WTC11 (cell line): ENCODE results near the gene NUP214. TPM values are rescaled to one million over a fixed set of nuclear protein-coding genes. Genes with fewer than 3 reads are reported as not detected.

Experiments used
- ATAC-seq: fragments of 200-7000 bp; cut with Tn5 transposase; 2 replicates; pipeline ENCODE4 v1.10.0; 2021; ENCODE audit warnings: mild to moderate bottlenecking, moderate library complexity
- CTCF ChIA-PET: fragments of 300-600 bp; sonication (Branson Sonifier 250); formaldehyde crosslinking; loops from one replicate; lab custom pipeline; 2021; ENCODE audit warnings: antibody characterized with exemption; lab: Charles Lee
- POLR2A ChIA-PET: fragments of 350-600 bp; sonication (Branson Sonifier 250); formaldehyde crosslinking; loops from one replicate; lab custom pipeline; 2021; ENCODE audit warnings: antibody characterized with exemption; lab: Charles Lee
- DNase-seq: peaks from one replicate; pipeline ENCODE4 v3.0.0; 2021; ENCODE audit warnings: low spot score
- H3K27ac Mint-ChIP-seq: 2 replicates; pipeline ENCODE4 v1.8.0; 2021; ENCODE audit warnings: mixed read lengths
- H3K27me3 Mint-ChIP-seq: 2 replicates; pipeline ENCODE4 v1.8.0; 2021; ENCODE audit warnings: low read depth, mild to moderate bottlenecking, moderate library complexity, mixed read lengths
- H3K36me3 Mint-ChIP-seq: 2 replicates; pipeline ENCODE4 v1.8.0; 2021; ENCODE audit warnings: mixed read lengths
- H3K4me1 Mint-ChIP-seq: 2 replicates; pipeline ENCODE4 v1.8.0; 2022; ENCODE audit warnings: mixed read lengths
- H3K4me3 Mint-ChIP-seq: 2 replicates; pipeline ENCODE4 v1.8.0; 2021; ENCODE audit warnings: mild to moderate bottlenecking, moderate library complexity, mixed read lengths
- H3K9me3 Mint-ChIP-seq: 2 replicates; pipeline ENCODE4 v1.8.0; 2021; ENCODE audit warnings: mixed read lengths
- ARID4B ChIP-seq: sonication (generic); formaldehyde crosslinking; IDR thresholded peaks from 2 replicates; pipeline ENCODE4 v1.8.0; 2023; ENCODE audit warnings: missing genetic modification reagents, mild to moderate bottlenecking, borderline replicate concordance
- CREB1 ChIP-seq: sonication (generic); formaldehyde crosslinking; IDR thresholded peaks from 2 replicates; pipeline ENCODE4 v1.8.0; 2023; ENCODE audit warnings: mild to moderate bottlenecking, missing genetic modification reagents
- CREM ChIP-seq: sonication (generic); formaldehyde crosslinking; IDR thresholded peaks from 2 replicates; pipeline ENCODE4 v1.8.1; 2022; ENCODE audit warnings: mild to moderate bottlenecking, missing genetic modification reagents, moderate library complexity
- FOXK1 ChIP-seq: sonication (generic); formaldehyde crosslinking; IDR thresholded peaks from 2 replicates; pipeline ENCODE4 v1.8.0; 2022; ENCODE audit warnings: mild to moderate bottlenecking, moderate library complexity, missing genetic modification reagents
- GRHL2 ChIP-seq: fragments of 250-450 bp; sonication (Bioruptor Pico); IDR thresholded peaks from 2 replicates; pipeline ENCODE4 v1.8.0; 2022; ENCODE audit warnings: mild to moderate bottlenecking, moderate library complexity; ENCODE audit not compliant: insufficient replicate concordance, severe bottlenecking
- IRF2 ChIP-seq: sonication (generic); formaldehyde crosslinking; IDR thresholded peaks from 2 replicates; pipeline ENCODE4 v1.8.0; 2022; ENCODE audit warnings: low read depth, missing genetic modification reagents, borderline replicate concordance
- JUN ChIP-seq: sonication (generic); formaldehyde crosslinking; IDR thresholded peaks from 2 replicates; pipeline ENCODE4 v1.8.0; 2023; ENCODE audit warnings: mild to moderate bottlenecking, missing genetic modification reagents
- KAT7 ChIP-seq: sonication (generic); formaldehyde crosslinking; IDR thresholded peaks from 2 replicates; pipeline ENCODE4 v1.8.1; 2023; ENCODE audit warnings: missing genetic modification reagents, mild to moderate bottlenecking, borderline replicate concordance
- PRRX2 ChIP-seq: fragments of 250-450 bp; sonication (Bioruptor Pico); IDR thresholded peaks from 2 replicates; pipeline ENCODE4 v1.8.0; 2021; ENCODE audit warnings: mild to moderate bottlenecking
- RELA ChIP-seq: sonication (generic); formaldehyde crosslinking; IDR thresholded peaks from 2 replicates; pipeline ENCODE4 v1.8.1; 2022; ENCODE audit warnings: missing genetic modification reagents, mild to moderate bottlenecking, borderline replicate concordance
- TEAD4 ChIP-seq: sonication (generic); formaldehyde crosslinking; IDR thresholded peaks from 2 replicates; pipeline ENCODE4 v1.8.0; 2022; ENCODE audit warnings: mild to moderate bottlenecking, missing genetic modification reagents
- ZNF138 ChIP-seq: sonication (generic); formaldehyde crosslinking; conservative IDR thresholded peaks from 2 replicates; pipeline ENCODE4 v1.8.1; 2022; ENCODE audit warnings: mild to moderate bottlenecking, moderate library complexity, missing genetic modification reagents
- ZNF281 ChIP-seq: sonication (generic); formaldehyde crosslinking; IDR thresholded peaks from 2 replicates; pipeline ENCODE4 v1.8.0; 2023; ENCODE audit warnings: mild to moderate bottlenecking, missing genetic modification reagents
- ZNF396 ChIP-seq: fragments of 250-450 bp; sonication (Bioruptor Pico); IDR thresholded peaks from 2 replicates; pipeline ENCODE4 v1.8.0; 2021; ENCODE audit warnings: mild to moderate bottlenecking, moderate library complexity, borderline replicate concordance
- total RNA-seq: library from RNA; stranded (reverse); gene quantifications from 3 replicates; pipeline ENCODE4 v1.2.3, GENCODE V29; 2021
- TF ChIP-seq, protein P1 (sequence below): sonication (generic); formaldehyde crosslinking; IDR thresholded peaks from 2 replicates; pipeline ENCODE4 v1.8.0; 2022; ENCODE audit warnings: mild to moderate bottlenecking, missing genetic modification reagents
- TF ChIP-seq, protein P2 (sequence below): sonication (generic); formaldehyde crosslinking; IDR thresholded peaks from 2 replicates; pipeline ENCODE4 v1.8.1; 2023; ENCODE audit warnings: mild to moderate bottlenecking, missing genetic modification reagents, borderline replicate concordance

NUP214 gene
- total RNA-seq, 1 experiment from 2014 or later: 41.8 TPM

GRCh38 chr9:131263701-131264100 is 138.3 kb downstream of the NUP214 start:
- Mint-ChIP-seq H3K27ac (0 out of 2 replicates have a peak overlapping the region, but pooled peaks have one; percentile 45), H3K9me3 (no peaks in the 10 kb centered on the region), H3K27me3 (no peaks in the 10 kb centered on the region), H3K4me1 (0 out of 2 replicates have a peak, but pooled peaks cover 2% of the 10 kb centered on the region)
- ATAC-seq: no peak
- TF ChIP-seq, protein P1, sequence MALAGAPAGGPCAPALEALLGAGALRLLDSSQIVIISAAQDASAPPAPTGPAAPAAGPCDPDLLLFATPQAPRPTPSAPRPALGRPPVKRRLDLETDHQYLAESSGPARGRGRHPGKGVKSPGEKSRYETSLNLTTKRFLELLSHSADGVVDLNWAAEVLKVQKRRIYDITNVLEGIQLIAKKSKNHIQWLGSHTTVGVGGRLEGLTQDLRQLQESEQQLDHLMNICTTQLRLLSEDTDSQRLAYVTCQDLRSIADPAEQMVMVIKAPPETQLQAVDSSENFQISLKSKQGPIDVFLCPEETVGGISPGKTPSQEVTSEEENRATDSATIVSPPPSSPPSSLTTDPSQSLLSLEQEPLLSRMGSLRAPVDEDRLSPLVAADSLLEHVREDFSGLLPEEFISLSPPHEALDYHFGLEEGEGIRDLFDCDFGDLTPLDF (CRISPR knock-in tag): no peak
- no peak for TF ChIP-seq CREB1 (CRISPR knock-in tag)
- no peak for TF ChIP-seq KAT7 (CRISPR knock-in tag)
- no peak for TF ChIP-seq ZNF396 (CRISPR knock-in tag)
- TF ChIP-seq JUN: no peak
- no peak for TF ChIP-seq CREM
- no peak for TF ChIP-seq ZNF281 (CRISPR knock-in tag)
- TF ChIP-seq, protein P2, sequence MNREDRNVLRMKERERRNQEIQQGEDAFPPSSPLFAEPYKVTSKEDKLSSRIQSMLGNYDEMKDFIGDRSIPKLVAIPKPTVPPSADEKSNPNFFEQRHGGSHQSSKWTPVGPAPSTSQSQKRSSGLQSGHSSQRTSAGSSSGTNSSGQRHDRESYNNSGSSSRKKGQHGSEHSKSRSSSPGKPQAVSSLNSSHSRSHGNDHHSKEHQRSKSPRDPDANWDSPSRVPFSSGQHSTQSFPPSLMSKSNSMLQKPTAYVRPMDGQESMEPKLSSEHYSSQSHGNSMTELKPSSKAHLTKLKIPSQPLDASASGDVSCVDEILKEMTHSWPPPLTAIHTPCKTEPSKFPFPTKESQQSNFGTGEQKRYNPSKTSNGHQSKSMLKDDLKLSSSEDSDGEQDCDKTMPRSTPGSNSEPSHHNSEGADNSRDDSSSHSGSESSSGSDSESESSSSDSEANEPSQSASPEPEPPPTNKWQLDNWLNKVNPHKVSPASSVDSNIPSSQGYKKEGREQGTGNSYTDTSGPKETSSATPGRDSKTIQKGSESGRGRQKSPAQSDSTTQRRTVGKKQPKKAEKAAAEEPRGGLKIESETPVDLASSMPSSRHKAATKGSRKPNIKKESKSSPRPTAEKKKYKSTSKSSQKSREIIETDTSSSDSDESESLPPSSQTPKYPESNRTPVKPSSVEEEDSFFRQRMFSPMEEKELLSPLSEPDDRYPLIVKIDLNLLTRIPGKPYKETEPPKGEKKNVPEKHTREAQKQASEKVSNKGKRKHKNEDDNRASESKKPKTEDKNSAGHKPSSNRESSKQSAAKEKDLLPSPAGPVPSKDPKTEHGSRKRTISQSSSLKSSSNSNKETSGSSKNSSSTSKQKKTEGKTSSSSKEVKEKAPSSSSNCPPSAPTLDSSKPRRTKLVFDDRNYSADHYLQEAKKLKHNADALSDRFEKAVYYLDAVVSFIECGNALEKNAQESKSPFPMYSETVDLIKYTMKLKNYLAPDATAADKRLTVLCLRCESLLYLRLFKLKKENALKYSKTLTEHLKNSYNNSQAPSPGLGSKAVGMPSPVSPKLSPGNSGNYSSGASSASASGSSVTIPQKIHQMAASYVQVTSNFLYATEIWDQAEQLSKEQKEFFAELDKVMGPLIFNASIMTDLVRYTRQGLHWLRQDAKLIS: no peak
- no peak for TF ChIP-seq RELA (CRISPR knock-in tag)
- no peak for TF ChIP-seq TEAD4 (CRISPR knock-in tag)
- TF ChIP-seq PRRX2 (CRISPR knock-in tag): no peak
- no peak for TF ChIP-seq GRHL2 (CRISPR knock-in tag)
- TF ChIP-seq IRF2 (CRISPR knock-in tag): no peak
- no peak for TF ChIP-seq ZNF138 (CRISPR knock-in tag)
- no peak for TF ChIP-seq FOXK1 (CRISPR knock-in tag)
- TF ChIP-seq ARID4B (CRISPR knock-in tag): no peak
- TF ChIP-seq, all 79 proteins: peak for 0
- no peak for DNase-seq
- H3K36me3 Mint-ChIP-seq: no peaks in the 10 kb centered on the region
- POLR2A ChIA-PET: no interaction called here
- no peak overlapping the region for H3K4me3 Mint-ChIP-seq
- CTCF ChIA-PET: interaction anchor here (0.7 to 1.6 kb wide), 3 partner anchors 73 to 570 kb away, joined by 3 to 9 read pairs (median 4); partner anchors contain the start of gene EXOSC2
